NCI-H345 treated with DMSO at 0.1 percent for 48 hours (cell line): Measurements from ENCODE around the gene CLIC5.

Experiments
- DNase-seq: peaks from one replicate; lab custom pipeline; 2025; ENCODE audit not compliant: unreplicated experiment; lab: John Stamatoyannopoulos, UW

The CLIC5 gene

GRCh38 chr6:45899683-45899946 is 116.0 kb downstream of the CLIC5 start:
- DNase-seq = no peak

GRCh38 chr6:45898941-45899682 is 116.5 kb downstream of the CLIC5 start:
- DNase-seq = no peak

- DNase-seq = no peak
Observed at GRCh38 chr6:45896783-45897441, 118.7 kb downstream of the CLIC5 start.

- DNase-seq = no peak
Observed at GRCh38 chr6:45895569-45895968, 120.1 kb downstream of the CLIC5 start.

- no peak for DNase-seq
Observed at GRCh38 chr6:45892696-45893245, 122.9 kb downstream of the CLIC5 start.

- DNase-seq = no peak
Observed at GRCh38 chr6:45892196-45892595, 123.5 kb downstream of the CLIC5 start.

- no peak for DNase-seq
Observed at GRCh38 chr6:45886776-45887175, 128.9 kb downstream of the CLIC5 start.

- no peak for DNase-seq
Observed at GRCh38 chr6:45884336-45884735, 131.3 kb downstream of the CLIC5 start.

GRCh38 chr6:45882671-45883070 is 133.0 kb downstream of the CLIC5 start:
- DNase-seq = no peak

- no peak for DNase-seq
Observed at GRCh38 chr6:45881705-45882467, 133.8 kb downstream of the CLIC5 start.

GRCh38 chr6:45880676-45881075 is 135.0 kb downstream of the CLIC5 start:
- DNase-seq = no peak

GRCh38 chr6:45880159-45880558 is 135.5 kb downstream of the CLIC5 start:
- DNase-seq = no peak

- no peak for DNase-seq
Observed at GRCh38 chr6:45877970-45878590, 137.6 kb downstream of the CLIC5 start.

GRCh38 chr6:45872827-45873365 is 142.8 kb downstream of the CLIC5 start:
- no peak for DNase-seq

- no peak for DNase-seq
Observed at GRCh38 chr6:45870531-45870930, 145.1 kb downstream of the CLIC5 start.

GRCh38 chr6:45864651-45865050 is 151.0 kb downstream of the CLIC5 start:
- no peak for DNase-seq

GRCh38 chr6:45858691-45859090 is 157.0 kb downstream of the CLIC5 start:
- DNase-seq = no peak

GRCh38 chr6:45857827-45858226 is 157.8 kb downstream of the CLIC5 start:
- no peak for DNase-seq

- DNase-seq = no peak
Observed at GRCh38 chr6:45855642-45856394, 159.8 kb downstream of the CLIC5 start.

GRCh38 chr6:45854149-45854742 is 161.4 kb downstream of the CLIC5 start:
- DNase-seq = peak; percentile 14
